NCI-H2107 treated with DMSO at 0.1 percent for 48 hours (cell line): ENCODE results near the gene ADGRL1.

ENCODE experiments used
- DNase-seq: peaks from one replicate; lab custom pipeline; 2025; ENCODE audit not compliant: unreplicated experiment; lab: John Stamatoyannopoulos, UW

ADGRL1 gene

GRCh38 chr19:14114854-14115253 lies 91.1 kb downstream of the ADGRL1 start:
- DNase-seq, result no peak

DNA sequence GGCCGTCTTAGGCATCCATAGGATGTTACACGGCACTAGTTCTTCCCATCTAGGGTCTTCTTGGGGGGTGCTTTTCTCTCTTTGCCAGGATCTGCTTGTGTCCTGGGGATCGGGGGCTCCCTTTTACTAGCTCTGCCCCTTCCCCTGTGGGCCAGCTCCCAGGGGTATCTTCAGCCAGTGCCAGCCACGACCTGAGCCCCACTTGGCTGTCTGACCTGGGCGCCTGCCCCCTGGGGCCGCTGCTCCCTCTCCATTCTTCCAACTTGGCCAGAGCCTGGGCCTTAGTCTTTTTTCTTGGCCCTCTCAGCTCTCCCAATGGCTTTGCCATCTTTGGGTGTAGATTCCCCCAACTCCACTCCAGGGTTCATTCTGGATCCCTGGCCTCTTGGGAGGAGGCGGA lies 91.5 kb downstream of the ADGRL1 start:
- no peak for DNase-seq

DNA sequence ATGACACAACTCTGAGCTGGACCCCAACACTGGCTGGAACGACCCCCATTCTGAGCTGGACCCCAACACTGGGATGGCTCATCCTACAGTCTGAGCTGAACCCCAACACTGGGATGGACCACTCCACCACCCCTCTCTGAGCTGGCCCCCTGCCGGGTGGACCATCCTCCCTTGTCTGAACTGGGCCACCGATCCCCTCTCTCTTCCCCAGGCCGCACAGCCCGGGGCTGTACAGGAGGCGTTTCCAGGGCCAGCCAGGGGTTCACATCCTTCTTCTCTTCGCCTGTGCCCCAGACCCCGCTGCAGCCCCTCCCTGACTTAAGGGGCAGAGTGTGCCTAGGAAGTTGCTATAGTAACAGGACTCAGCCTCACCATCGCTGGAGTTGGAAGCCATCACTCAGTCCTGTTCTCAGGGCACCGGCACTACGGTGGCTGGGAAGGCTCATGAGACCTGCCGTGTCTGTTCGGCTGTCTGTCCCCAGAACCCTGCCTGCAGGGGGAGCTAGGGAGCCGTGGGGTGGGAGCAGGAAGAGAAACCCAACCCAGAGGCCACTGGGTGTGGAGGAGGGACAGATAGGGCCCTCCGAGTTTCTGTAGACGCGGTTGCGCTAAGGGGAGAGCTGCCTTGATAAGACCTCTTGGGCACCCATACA lies 92.1 kb downstream of the ADGRL1 start:
- DNase-seq, result no peak

DNA sequence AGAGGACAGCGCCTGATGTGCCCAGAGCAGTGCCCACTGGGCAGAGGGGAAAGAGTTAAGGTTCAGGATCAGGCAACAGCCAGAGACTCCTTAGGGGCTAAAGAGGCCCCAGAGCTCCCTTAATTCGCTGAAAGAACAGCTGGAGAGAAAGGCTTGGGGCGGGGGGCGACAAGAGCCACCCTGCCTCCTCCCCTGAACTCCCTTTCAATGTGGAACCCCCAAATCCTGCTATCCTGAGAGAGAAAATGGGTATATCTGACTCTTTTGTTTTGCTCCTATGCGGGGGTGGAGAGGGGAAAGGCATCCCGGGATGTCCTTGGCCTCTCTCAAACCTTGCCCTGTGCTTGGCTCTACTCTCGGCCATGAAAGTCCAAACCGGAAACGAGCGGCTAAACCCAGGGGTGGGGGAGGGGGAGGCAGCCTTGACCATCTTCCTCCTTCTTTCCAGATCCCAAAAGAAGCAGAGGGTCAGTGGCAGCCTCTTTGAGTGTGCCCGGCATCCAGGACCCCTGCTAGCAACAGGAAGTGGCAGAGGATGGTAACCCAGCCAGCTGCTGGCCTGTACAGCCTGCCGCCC lies 93.1 kb downstream of the ADGRL1 start:
- no peak for DNase-seq

- no peak for DNase-seq
Measured at GRCh38 chr19:14112051-14112808, 93.7 kb downstream of the ADGRL1 start.

GRCh38 chr19:14111486-14111885 lies 94.5 kb downstream of the ADGRL1 start:
- no peak for DNase-seq

DNA sequence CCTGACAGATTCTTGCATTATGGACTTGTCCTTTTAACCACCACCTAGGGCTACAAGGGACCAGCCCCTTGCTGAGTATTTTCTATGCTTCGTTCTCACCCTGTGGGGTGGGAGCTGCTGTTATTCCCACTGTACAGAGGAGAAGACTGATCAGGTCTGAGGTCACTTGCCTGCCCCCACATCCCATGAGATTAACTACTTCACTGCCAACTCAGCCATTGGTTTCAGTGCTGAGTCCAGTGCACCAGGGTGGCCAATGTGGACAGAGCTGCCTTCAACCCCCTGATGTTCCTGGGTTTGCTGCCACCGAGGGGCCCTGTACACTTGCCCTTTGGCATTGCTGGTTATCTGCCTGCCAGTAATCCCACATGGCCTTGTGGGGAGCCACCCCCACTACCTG lies 95.3 kb downstream of the ADGRL1 start:
- DNase-seq, result no peak

DNA sequence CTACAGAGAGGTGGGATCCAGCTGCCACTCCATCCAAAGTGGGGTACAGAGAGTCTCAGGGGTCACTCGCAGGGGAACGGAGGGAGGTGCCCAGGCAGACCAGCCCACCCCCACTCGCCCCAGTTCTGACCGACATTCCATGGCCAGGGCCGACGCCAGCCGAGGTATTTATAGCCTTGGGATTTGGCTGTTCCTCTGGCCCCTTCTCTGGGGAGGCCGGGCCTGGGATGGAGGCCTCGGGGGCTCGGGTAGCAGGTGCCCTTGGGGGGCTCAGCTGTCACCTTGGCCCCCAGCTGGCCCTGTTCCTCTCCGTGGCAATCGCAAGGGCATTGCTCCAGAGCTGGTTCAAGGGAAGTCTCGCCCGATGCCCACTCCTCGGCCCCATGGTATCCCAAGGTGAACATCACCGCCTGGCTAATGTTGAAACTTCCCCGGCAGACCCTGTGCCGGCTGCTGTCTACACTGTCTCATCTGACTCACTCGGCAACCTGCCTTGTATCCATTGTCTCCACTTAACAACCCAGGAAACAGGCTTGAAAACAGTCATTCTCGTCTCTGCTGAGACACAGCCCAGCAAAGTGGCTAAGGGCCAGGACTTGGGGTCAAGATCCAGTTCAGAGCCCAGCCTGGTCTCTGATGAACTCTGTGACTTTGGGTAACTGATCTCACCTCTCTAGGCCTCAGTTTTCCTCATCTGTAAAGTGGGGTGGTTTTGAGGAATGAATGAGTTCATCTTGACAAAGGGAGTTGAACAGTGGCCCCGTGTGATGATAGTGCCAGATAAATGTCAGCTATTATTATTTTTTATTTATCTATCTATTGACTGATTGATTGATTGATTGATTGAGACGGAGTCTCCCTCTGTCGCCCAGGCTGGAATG lies 98.1 kb downstream of the ADGRL1 start:
- no peak for DNase-seq

DNA sequence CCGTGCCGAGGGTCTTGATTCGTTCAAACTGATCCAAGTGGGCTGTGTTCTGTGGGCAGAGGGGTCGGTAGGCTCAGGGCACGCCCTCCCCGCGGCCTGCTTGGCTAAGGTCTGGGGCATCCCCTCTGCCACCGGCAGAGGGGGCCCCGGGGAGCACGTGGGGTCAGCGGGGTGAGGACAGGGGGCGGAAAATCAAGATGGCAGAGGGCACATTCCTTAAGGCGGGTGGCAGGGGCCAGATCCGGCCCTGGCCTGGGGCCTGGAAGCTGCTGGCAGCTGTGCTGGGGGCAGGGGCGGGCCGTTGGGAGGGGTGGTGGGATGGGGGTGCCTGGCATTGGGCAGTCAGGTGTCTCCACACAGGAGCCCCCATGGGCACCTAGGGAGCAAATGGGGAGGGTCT lies 99.1 kb downstream of the ADGRL1 start:
- DNase-seq, result no peak

DNA sequence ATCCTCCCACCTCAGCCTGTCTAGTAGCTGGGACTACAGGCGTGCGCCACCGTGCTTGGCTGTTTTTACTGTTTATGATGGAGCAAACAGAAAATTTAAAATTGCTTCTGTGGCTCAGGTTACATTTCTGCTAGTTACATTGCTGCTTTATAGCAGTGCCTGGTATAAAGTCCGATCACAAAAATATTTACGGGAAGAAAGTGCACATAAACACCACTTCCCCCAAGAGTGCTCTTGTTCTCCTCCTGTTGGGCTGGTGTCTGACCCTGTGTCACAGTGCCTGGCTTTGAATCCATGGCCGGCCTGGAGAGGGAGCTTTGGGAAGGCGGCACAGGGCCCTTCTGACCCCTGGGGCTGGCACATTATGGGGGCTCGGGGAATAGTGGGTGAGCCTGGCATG lies 100.3 kb downstream of the ADGRL1 start:
- no peak for DNase-seq

- DNase-seq, result no peak
Measured at GRCh38 chr19:14103310-14103709, 102.7 kb downstream of the ADGRL1 start.

DNA sequence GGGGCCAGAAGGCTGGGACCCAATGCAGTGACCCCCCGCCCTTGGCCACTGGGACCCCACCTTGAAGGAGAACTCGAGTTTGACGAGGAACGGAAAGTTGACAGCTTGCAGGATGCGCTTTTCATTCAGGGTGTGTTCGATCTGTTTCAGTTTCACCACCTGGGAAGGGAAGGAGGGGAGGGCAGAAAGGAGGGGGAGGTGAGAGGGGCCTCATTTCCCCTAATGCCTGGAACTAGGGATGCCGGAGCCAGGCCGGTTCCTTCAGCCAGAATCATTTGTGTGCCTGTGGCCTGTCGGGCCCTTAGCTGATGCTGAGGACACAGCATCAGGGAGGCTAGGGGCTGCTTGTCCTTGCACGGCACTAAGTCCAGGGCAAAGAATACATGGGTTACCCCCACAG lies 103.2 kb downstream of the ADGRL1 start:
- no peak for DNase-seq

- DNase-seq, result no peak
Measured at GRCh38 chr19:14102102-14102696, 103.8 kb downstream of the ADGRL1 start.

DNA sequence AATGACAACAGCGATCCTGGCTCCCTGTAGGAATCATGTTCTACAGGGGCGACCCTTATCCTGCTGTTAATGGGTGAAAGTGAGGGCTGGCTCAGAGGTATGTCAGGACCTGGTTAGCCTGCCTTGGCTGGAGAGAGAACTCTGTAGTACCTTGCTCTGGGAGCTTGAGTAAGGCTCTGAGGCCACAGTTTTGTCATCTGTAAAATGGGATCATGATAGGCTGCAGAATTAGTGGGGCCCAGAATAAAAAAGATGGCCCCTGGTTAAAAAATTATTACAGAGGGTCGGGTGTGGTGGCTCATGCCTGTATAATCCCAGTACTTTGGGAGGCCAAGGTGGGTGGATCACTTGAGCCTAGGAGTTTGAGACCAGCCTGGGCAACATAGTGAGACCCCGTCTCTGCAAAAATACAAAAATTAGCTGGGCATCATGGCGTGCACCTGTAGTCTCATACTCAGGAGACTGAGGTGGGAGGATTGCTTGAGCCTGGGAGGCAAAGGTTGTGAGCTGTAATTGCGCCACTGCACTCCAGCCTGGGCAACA lies 104.9 kb downstream of the ADGRL1 start:
- DNase-seq, result no peak
